GM19099 (cell line): ENCODE results near the gene RBM44.

Source experiments
- POLR2A ChIP-seq: IDR thresholded peaks from 3 replicates; pipeline ENCODE4 v1.6.1; 2011; ENCODE audit warnings: low read depth; ENCODE audit not compliant: insufficient read length; ENCODE audit errors: extremely low read depth

The RBM44 gene

GRCh38 chr2:237862528-237862895 is 63.9 kb downstream of the RBM44 start:
- TF ChIP-seq POLR2A, result no peak

- no peak for TF ChIP-seq POLR2A
These were observed 64.5 kb downstream of the RBM44 start for GRCh38 chr2:237863102-237863511.

DNA sequence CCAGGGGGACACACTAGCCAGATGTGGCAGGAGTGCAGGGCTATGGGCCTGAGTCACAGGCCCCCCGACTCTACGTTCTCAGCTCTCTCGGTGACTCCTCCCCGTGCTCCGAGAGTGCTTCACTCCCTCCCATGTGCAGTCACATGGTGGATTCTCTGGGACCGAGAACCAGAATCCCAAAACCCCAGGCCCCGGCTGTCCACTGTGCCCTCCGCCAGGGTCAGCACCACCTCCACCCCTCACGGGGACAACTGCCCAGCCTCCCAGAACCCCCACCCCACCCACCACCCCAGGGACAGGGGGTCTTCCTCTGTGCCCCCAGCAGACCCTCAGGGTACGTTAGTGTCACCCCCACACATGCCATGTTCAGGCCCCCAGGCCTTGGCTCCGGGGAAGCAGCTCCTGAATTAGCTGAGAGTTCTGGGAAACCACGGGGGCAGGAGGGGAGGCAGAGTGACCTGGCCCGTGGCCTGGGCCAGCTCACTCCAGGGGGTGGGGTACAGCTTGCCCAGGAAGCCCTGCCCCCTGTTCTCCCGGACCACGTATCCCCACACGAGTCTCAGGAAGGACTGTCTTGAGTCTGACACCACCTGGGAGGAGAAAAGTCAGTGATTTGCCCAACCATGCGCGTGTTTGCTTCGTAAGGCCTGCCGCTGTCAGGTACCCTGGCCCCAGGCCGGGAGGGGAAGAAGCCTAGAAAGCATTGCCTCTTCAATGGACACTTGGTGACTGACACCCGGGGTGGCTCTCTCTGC is 65.3 kb downstream of the RBM44 start:
- TF ChIP-seq POLR2A, result no peak

DNA sequence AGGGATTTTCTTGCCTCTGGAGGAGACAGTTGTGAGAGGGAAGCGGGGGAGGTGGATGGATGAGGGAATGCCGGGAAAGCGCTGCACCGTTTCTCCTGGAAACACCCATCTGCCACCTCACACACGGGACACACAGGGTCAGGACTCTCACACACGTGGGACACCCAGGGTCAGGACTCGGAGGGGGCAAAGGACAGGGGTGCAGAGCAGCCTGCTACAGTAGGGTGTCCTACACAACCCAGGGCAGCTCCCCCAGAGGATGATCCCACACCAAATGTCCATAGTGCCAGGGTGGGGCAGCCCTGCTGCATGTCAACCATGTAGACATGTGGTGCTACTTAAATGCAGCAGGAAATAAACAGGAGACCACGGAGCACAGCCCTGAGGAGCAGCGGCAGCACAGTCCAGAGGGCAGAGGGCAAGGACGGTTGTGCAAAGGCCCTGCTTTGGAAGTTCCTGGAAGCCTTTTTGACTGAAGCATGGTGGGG is 65.9 kb downstream of the RBM44 start:
- no peak for TF ChIP-seq POLR2A

DNA sequence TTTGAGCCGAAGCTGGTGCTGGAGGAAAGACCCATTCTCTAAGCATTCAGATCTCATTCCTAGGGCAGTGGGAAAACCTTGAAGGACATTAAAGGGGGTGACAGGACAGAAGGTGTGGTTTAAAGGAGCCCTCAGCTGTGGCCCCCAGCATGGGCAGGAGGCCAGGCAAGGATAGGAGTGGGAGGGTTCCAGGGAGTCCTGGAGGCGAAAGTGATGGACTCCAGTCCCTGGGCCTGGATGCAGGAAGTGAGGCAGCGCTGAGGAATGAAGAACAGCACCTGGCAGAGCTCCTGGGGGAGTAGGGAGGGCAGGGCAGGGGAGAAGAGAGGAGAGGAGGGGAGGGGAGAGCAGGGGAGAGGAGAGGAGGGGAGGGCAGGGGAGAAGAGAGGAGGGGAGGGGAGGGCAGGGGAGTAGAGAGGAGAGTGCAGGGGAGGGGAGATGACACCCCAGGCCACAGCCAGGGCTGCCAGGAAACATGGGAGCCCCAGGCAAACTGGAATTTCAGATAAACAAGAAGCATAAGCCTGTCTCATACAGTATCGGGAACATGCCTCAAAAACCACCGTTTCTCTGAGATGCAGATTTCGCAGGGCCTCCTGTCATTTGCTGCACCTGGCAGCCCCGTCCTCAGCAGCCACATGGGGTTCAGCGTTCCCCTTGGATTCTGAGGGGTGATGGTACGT is 66.5 kb downstream of the RBM44 start:
- TF ChIP-seq POLR2A, result no peak

DNA sequence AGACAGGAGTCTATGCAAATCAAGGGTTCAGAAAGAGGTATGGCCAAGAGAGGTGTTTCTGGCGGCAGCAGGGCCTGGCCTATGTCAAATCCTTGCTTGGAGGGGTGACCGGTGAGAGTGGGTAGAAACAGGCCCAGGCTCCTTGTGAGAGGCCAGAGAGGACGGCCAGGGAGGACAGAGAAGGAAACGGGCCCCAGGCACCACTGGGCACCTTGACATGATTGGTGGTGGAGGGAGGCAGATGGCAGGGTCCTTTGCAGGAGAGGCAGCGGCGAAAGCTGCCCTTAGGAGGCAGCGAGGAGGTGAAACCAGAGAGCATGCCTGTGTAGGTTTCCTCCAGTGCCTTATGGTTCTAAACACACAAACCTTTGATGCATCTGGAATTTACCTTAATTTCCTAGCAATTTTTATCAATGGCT is 67.1 kb downstream of the RBM44 start:
- TF ChIP-seq POLR2A, result no peak

DNA sequence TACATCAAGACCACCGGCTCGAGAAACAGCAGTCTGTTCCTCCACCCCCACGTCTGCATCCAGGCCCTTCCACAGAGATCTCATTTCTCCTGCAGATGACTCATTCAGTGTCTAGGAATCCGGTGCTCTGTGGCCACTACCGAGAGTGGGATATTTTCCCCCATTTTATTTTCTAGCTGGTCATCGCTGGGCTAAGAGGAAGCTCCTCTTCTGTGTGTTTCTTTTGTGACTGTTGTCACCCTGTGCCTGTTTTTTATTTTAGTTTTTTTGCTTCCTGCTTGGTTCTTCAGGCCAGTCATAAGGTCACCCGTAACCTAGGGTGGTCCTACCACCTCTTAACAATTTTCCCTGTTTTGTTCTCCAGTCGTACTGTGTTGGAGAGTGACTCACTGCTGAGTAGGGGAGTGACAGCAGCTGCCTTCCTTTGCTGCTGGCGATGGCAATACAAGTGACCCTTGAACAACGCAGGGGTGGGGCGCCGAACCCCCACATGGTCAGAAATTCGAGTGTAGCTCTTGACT is 67.6 kb downstream of the RBM44 start:
- no peak for TF ChIP-seq POLR2A

DNA sequence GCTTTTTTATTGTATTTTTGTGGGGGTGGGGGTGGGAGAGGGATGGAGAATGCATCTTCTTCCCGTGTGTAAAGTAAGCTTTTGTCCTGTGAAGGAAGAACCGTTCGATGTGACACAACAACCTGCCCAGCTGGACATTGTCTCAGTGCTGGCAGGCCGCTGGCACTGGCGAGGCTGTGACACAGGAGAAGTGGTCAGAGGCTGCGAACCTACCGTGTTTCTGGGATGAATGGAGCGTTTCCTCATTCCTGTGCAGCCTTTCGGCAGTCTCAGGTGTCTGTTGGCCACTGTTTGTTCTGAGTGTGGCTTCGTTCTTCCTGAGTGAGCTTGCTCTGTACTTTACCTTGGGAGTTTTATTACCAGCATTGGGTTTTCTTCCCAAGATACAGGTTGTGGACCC is 68.9 kb downstream of the RBM44 start:
- TF ChIP-seq POLR2A, result no peak

DNA sequence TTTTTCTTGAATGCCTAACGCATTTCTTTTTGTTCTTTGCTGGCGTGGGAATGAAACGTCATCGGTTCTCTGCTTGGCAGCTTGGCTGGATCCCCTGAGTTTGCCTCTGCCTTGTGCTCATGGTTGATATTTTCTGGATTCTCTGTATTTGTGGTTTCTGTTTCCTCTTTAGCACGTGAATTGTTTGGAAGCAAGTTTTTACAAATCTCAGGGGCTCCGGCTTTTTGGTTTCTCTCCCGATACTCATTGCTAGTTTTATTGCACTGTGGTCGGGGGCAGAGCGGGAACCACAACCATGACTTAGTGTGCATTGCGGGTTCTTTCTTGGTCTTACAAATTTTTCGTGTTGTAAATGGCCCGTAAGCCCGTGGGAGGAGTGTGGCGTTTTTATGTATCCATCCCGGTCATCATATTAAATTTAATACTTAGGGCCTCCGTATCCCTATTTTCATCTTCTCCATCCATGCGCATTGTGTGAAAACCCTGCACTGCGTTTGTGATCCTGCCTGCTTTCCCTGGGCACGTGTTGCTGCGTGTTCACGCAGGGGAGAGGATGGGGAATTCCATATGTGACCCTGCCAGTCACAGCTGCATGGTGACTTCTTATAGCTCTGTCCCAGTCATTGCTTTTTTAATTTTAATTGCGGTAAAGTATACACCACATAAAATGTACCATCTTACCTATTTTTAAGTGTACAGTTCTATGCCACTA is 70.2 kb downstream of the RBM44 start:
- no peak for TF ChIP-seq POLR2A

DNA sequence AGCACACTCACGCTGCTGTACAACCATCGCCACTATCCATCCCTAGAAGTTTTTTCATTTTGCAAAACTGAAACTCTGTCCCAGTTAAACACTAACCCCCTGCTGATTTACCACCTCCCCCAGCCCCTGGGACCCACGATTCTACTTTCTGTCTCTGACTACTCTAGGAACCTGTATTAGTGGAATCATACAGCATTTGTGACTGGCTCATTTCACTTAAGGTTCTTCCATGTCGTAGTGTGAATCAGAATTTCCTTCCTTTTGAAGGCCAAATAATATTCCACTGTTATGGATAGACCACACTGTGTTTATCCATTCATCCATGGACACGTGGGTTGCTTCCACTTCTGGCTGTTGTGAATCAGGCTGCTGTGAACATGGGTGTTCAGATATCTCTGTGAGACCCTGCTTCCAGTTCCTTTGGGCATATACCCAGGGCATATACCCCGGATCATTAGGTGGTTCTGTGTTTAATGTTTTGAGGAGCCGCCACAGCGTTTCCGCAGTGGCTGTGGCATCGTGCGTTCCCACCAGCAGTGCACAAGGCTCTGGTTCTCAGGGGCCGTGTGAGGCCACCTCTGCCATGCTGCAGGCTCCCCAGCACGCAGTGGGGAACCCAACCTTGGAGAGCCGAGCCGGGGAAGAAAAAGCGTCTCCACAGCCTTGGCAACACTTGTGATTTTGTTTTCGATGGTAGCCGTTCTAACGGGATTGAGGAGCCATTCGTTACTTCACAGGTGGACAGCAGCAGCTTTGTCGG is 70.9 kb downstream of the RBM44 start:
- no peak for TF ChIP-seq POLR2A

DNA sequence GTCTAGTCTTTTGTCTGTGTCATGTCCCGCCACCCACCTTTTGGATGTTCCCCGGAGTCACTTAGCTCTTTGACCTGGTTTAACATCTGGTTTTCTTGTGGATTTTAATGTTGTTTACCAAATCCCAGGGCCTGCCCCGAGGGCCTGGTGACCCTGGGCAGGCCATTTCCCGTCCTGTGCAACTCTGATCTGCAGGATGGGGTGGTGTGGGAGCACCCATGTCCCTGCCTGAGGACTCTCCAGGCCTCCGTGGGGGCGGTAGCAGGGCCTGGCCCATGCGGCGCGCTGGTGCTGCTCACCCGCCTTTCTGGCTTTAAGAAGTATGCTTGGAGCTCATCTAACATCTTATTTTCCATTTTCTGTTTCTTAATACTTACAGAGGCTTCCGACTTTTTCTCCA is 71.5 kb downstream of the RBM44 start:
- TF ChIP-seq POLR2A, result no peak

- no peak for TF ChIP-seq POLR2A
These were observed 72.4 kb downstream of the RBM44 start for GRCh38 chr2:237870754-237871651.

DNA sequence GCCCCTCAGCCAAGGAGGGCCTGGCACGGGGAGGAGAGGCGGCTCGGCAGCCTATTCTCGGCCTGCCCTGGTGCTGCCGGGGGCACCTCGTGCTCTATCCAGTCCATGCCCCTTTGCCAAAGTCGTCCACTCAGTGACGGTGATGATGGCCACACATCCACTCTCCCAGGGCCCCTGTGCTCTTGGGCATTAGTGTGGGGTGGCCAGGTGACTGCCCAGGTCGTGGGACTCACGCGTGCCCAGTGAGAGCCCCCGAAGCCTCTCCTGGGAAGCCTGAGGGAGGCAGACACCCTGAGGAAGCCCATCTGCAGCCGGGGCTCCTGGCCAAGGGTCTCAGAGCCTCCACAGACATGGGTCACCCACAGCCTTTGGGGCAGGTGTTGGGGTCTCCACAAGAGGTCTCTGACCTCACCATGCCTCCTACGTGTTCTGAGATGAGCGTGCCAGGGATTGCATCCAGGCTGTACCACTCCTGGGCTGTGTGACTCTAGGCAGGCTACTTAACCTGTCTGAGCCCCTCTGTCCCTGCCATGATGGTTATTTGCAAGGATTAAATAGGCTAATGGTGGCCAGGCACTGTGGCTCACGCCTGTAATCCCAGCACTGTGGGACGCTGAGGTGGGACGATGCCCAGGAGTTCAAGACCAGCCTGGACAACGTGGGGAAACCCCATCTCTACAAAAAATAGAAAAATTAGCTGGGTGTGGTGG is 73.8 kb downstream of the RBM44 start:
- no peak for TF ChIP-seq POLR2A
